ENCODE measurements around the gene MMEL1. TPM values are rescaled to one million over a fixed set of nuclear protein-coding genes. Genes with fewer than 3 reads are reported as not detected.
"Not testable (repeated sequence)": the region's sequence is repeated elsewhere in the genome, so short reads cannot be mapped to it uniquely, and the experiment has no call there.

Gene MMEL1
- total RNA-seq, 1 experiment from 2014 or later: not detected

DNA sequence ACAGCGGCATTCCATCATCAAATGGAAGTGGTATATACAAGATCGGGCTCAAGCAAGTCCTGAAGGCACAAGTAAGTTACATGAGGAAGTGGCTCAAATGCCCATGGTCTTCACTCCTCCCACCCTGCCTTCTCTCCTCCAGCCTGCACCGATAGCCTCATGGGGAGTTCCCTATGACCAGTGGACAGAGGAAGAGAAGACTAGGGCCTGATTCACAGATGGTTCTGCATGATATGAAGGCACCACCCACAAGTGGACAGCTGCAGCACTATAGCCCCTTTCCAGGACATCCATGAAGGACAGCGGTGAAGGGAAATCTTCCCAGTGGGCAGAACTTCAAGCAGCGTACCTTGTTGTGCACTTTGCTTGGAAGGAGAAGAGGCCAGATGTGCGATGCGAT, 7.1 kb downstream of the MMEL1 start:
- Mint-ChIP-seq H3K36me3 (peaks cover 16% of the 10 kb centered on the region), H3K27me3 (ENCODE audit: low read depth) (peaks cover 61% of the 10 kb centered on the region), H3K9me3 (peaks cover 30% of the 10 kb centered on the region)
- H3K4me1 Mint-ChIP-seq; CTCF ChIA-PET; DNase-seq (ENCODE audit: low spot score); POLR2A ChIA-PET; ATAC-seq; H3K4me3 Mint-ChIP-seq; H3K27ac Mint-ChIP-seq: not testable (repeated sequence)

DNA sequence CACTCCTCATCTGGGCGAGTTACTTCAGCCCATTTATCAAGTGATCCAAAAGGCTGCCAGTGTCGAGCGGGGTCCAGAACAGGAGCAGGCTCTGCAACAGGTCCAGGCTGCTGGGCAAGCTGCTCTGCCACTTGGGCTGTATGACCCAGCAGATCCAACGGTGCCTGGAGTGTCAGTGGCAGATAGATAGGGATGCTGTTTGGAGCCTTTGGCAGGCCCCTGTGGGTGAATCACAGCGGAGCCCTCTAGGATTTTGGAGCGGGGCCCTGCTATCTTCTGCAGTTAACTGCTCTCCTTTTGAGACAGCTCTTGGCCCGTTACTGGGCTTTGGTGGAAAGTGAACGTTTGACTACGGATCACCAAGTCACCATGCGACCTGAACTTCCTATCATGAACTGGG, 7.5 kb downstream of the MMEL1 start:
- Mint-ChIP-seq H3K9me3 (peaks cover 30% of the 10 kb centered on the region), H3K27ac (no peak overlapping the region), H3K4me3 (no peak overlapping the region), H3K4me1 (no peaks in the 10 kb centered on the region), H3K36me3 (peaks cover 14% of the 10 kb centered on the region; the same call in 1 of the 2 replicates), H3K27me3 (ENCODE audit: low read depth) (peaks cover 61% of the 10 kb centered on the region)
- DNase-seq (ENCODE audit: low spot score): peak; percentile 9
- POLR2A ChIA-PET: no interaction called here
- ATAC-seq: no peak
- CTCF ChIA-PET: no interaction called here
- TF ChIP-seq ZNF671 (CRISPR knock-in tag; IDR thresholded peaks at IDR 0.05): no peak
- TF ChIP-seq ZNF317 (CRISPR knock-in tag; IDR thresholded peaks at IDR 0.05; ENCODE audit: borderline replicate concordance, low read depth): no peak
- TF ChIP-seq ZNF121 (CRISPR knock-in tag; IDR thresholded peaks at IDR 0.05): no peak
- TF ChIP-seq ZNF423 (CRISPR knock-in tag; IDR thresholded peaks at IDR 0.05): no peak
- no peak for TF ChIP-seq KAT7 (CRISPR knock-in tag; IDR thresholded peaks at IDR 0.05; ENCODE audit: borderline replicate concordance)
- TF ChIP-seq, protein P1, sequence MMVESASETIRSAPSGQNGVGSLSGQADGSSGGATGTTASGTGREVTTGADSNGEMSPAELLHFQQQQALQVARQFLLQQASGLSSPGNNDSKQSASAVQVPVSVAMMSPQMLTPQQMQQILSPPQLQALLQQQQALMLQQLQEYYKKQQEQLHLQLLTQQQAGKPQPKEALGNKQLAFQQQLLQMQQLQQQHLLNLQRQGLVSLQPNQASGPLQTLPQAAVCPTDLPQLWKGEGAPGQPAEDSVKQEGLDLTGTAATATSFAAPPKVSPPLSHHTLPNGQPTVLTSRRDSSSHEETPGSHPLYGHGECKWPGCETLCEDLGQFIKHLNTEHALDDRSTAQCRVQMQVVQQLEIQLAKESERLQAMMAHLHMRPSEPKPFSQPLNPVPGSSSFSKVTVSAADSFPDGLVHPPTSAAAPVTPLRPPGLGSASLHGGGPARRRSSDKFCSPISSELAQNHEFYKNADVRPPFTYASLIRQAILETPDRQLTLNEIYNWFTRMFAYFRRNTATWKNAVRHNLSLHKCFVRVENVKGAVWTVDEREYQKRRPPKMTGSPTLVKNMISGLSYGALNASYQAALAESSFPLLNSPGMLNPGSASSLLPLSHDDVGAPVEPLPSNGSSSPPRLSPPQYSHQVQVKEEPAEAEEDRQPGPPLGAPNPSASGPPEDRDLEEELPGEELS (CRISPR knock-in tag; IDR thresholded peaks at IDR 0.05): no peak
- TF ChIP-seq ZNF263 (CRISPR knock-in tag; IDR thresholded peaks at IDR 0.05; ENCODE audit: low read depth): no peak
- no peak for TF ChIP-seq ZNF219 (CRISPR knock-in tag; IDR thresholded peaks at IDR 0.05; ENCODE audit: borderline replicate concordance)
- no peak for TF ChIP-seq TEAD1 (CRISPR knock-in tag; IDR thresholded peaks at IDR 0.05)
- TF ChIP-seq, protein P2, sequence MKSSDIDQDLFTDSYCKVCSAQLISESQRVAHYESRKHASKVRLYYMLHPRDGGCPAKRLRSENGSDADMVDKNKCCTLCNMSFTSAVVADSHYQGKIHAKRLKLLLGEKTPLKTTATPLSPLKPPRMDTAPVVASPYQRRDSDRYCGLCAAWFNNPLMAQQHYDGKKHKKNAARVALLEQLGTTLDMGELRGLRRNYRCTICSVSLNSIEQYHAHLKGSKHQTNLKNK (CRISPR knock-in tag; IDR thresholded peaks at IDR 0.05): no peak
- TF ChIP-seq, protein P3, sequence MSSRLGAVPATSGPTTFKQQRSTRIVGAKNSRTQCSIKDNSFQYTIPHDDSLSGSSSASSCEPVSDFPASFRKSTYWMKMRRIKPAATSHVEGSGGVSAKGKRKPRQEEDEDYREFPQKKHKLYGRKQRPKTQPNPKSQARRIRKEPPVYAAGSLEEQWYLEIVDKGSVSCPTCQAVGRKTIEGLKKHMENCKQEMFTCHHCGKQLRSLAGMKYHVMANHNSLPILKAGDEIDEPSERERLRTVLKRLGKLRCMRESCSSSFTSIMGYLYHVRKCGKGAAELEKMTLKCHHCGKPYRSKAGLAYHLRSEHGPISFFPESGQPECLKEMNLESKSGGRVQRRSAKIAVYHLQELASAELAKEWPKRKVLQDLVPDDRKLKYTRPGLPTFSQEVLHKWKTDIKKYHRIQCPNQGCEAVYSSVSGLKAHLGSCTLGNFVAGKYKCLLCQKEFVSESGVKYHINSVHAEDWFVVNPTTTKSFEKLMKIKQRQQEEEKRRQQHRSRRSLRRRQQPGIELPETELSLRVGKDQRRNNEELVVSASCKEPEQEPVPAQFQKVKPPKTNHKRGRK (CRISPR knock-in tag; IDR thresholded peaks at IDR 0.05; ENCODE audit: borderline replicate concordance): no peak
- TF ChIP-seq ZNF138 (CRISPR knock-in tag; conservative IDR thresholded peaks at IDR 0.05): no peak
- TF ChIP-seq NFYB (CRISPR knock-in tag; conservative IDR thresholded peaks at IDR 0.05; ENCODE audit: low read depth): no peak
- TF ChIP-seq, protein P4, sequence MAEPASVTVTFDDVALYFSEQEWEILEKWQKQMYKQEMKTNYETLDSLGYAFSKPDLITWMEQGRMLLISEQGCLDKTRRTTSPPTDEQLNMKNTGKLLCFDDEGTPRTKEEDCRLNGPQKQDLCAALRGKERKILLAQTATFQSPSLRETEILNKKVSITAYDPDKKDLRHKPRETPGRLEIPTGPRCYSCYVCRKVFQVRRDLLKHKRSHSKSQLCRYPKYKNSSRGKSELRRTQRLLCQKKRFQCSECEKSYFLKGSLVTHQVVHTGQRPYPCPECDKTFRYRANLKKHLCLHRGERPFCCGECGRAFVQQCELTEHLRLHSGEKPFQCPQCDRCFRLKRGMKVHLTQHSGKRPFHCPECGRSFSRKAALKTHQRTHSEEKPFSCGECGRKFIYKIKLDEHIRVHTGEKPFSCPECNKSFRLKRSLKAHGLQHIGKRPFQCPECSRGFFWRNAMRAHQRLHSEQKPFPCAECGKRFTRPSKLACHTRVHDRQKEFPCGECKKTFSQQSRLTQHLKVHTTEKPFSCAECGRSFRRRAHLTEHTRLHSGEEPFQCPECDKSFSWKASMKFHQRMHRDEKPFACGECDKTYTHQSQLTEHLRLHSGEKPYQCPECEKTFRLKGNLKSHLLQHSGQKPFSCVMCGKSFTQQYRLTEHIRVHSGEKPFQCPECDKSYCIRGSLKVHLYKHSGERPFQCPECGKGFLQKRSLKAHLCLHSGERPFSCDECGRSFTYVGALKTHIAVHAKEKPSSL (CRISPR knock-in tag; conservative IDR thresholded peaks at IDR 0.05): no peak
- no peak for TF ChIP-seq ESRRA (CRISPR knock-in tag; IDR thresholded peaks at IDR 0.05; ENCODE audit: borderline replicate concordance)
- TF ChIP-seq, protein P5, sequence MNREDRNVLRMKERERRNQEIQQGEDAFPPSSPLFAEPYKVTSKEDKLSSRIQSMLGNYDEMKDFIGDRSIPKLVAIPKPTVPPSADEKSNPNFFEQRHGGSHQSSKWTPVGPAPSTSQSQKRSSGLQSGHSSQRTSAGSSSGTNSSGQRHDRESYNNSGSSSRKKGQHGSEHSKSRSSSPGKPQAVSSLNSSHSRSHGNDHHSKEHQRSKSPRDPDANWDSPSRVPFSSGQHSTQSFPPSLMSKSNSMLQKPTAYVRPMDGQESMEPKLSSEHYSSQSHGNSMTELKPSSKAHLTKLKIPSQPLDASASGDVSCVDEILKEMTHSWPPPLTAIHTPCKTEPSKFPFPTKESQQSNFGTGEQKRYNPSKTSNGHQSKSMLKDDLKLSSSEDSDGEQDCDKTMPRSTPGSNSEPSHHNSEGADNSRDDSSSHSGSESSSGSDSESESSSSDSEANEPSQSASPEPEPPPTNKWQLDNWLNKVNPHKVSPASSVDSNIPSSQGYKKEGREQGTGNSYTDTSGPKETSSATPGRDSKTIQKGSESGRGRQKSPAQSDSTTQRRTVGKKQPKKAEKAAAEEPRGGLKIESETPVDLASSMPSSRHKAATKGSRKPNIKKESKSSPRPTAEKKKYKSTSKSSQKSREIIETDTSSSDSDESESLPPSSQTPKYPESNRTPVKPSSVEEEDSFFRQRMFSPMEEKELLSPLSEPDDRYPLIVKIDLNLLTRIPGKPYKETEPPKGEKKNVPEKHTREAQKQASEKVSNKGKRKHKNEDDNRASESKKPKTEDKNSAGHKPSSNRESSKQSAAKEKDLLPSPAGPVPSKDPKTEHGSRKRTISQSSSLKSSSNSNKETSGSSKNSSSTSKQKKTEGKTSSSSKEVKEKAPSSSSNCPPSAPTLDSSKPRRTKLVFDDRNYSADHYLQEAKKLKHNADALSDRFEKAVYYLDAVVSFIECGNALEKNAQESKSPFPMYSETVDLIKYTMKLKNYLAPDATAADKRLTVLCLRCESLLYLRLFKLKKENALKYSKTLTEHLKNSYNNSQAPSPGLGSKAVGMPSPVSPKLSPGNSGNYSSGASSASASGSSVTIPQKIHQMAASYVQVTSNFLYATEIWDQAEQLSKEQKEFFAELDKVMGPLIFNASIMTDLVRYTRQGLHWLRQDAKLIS (CRISPR knock-in tag; IDR thresholded peaks at IDR 0.05; ENCODE audit: borderline replicate concordance): no peak
- TF ChIP-seq, protein P6, sequence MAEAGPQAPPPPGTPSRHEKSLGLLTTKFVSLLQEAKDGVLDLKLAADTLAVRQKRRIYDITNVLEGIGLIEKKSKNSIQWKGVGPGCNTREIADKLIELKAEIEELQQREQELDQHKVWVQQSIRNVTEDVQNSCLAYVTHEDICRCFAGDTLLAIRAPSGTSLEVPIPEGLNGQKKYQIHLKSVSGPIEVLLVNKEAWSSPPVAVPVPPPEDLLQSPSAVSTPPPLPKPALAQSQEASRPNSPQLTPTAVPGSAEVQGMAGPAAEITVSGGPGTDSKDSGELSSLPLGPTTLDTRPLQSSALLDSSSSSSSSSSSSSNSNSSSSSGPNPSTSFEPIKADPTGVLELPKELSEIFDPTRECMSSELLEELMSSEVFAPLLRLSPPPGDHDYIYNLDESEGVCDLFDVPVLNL (CRISPR knock-in tag; IDR thresholded peaks at IDR 0.05; ENCODE audit: borderline replicate concordance, low read depth): no peak
- no peak for TF ChIP-seq CREM (CRISPR knock-in tag; IDR thresholded peaks at IDR 0.05)
- TF ChIP-seq TEAD4 (CRISPR knock-in tag; IDR thresholded peaks at IDR 0.05): no peak
- TF ChIP-seq MYBL2 (CRISPR knock-in tag; IDR thresholded peaks at IDR 0.05): no peak
